Measurements from ENCODE around the gene LMCD1.

The LMCD1 gene

DNA sequence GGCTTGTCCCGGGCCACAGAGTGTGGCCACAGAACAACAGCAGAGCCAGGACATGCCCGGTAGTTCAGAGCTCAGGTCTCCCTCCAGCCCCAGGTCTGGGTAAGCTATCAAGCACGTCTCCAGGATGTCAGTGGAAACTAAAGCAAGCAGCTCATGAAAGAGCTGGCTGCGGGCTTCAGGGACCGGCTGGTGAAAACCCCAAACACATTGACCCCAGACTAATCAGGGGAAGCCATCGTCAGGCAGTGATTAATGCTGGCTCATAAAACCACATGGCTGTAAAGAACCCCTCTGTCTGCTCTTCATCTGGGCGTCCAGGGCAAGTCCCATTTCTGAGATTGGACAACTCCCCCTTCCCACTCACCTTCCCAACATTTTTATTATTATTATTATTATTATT lies 37.8 kb downstream of the LMCD1 start:
- DNase-seq = no peak

DNA sequence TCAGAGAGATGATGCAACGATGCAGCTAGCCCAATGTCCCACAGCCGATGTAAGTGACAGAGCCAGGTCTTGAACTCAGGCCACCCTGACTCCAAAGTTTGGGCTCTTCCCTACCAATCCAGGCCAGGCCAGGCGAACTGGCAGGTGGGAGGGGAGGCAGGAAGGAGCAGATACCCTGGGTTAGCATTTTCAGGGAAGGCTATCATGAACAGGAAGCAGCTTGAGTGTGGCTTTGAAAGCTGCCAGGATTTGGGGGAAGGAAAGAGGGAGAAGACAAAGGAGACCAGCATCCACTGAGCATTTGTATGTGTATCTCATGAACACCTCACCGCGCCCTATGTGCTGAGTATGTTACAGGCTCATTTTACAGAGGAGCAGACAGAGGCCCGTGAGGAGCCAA lies 38.8 kb downstream of the LMCD1 start:
- no peak for DNase-seq

DNA sequence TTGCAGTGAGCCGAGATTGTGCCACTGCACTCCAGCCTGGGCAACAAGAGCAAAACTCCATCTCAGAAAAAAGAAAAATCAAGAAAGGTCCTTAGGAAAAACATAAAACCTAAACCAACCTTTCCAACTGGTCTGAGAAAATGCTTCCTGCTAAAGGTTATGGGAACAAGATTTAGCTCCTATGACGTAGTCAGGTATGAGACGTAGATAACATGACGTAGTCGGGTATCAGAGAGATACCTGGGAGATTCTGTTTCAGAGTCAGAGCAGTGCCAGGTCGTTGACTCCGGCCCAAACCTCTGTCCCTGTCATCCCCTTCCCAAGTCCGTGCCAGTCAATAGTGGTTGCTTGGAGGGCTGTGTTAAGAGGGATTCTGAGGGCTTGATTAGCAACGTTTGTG lies 39.9 kb downstream of the LMCD1 start:
- DNase-seq = no peak

DNA sequence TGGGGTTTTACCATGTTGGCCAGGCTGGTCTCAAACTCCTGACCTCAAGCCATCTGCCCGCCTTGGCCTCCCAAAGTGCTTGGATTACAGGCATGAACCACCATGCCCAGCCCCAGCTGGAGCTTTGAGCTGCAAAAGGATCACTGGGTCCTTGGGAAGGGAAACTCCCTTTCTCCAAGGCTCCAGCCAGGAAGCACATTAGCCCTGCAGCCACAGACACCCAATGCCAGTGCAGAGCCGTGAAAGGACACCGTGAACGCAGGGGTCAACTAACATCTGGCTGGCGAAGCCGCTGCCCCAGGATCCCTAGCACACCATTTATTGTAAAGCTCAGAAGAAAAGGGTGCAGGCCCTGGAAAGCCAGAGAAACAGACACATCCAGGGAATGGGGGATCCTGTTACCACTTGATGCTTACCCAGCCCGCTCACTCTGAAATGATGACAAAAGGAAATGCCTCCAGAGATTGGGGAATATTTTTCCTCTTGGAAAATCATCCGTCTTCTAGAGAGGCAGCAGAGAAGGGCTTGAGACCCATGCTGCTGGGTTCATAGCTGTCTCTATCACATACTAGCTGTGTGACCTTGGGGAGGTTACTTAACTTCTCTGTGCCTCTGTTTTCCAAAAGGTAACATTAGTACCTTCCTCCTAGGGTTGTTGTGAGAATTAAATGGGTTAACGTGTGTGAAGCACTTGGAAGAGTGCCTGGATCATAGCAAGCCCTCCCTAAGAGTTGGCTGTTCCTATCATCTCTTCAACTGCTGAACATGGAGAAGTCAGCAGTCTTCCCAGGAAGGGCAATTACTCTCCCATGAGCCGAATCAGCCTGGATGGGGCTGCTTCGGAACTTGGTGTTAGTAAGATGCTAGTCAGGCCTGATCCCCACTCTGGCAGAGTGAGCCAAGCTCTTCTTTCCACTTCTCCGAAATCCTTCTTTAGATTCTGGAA lies 40.8 kb downstream of the LMCD1 start:
- no peak for DNase-seq

DNA sequence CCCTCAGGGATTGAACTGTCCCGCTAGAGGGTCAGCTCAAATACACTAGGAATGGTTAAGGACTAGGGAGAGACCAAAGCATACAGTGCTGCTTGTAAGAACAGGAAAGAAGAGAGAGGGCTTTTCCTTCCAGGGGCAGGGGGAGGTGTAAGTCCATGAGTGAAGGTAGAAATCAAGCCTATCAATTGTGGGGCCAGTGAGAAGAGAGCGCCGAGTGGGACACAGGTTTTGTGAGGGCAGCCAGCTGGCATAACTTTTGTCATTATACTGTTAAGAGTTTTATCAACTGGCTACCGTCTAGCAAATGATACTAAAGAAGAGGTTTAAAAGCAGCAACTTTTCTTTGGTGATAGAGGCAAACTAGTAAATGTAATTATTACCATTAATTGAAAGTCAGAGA lies 45.0 kb downstream of the LMCD1 start:
- no peak for DNase-seq

DNA sequence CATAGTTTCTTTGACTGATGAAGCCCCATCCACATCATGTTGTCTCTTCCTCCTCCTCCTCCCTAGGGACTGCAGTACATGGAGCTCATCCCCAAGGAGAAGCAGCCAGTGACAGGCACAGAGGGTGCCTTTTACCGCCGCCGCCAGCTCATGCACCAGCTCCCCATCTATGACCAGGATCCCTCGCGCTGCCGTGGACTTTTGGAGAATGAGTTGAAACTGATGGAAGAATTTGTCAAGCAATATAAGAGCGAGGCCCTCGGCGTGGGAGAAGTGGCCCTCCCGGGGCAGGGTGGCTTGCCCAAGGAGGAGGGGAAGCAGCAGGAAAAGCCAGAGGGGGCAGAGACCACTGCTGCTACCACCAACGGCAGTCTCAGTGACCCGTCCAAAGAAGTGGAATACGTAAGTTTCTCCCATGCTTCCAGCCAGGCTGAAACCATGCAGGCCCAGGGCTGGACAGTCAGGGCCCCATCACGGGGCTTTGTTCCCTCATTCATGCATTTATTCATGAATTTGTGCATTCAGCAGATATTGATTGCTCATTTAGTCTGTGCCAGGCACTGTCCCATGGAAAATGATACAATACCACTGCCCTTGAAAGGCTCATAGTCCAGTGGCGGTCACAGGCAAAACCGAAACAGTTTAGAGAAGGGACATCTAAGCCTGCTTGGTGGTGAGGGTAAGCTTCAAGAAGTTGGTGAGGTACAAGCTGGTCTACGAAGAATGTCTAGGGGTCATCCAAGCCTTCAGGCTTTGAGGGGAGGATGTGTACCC lies 47.1 kb downstream of the LMCD1 start:
- no peak for DNase-seq

DNA sequence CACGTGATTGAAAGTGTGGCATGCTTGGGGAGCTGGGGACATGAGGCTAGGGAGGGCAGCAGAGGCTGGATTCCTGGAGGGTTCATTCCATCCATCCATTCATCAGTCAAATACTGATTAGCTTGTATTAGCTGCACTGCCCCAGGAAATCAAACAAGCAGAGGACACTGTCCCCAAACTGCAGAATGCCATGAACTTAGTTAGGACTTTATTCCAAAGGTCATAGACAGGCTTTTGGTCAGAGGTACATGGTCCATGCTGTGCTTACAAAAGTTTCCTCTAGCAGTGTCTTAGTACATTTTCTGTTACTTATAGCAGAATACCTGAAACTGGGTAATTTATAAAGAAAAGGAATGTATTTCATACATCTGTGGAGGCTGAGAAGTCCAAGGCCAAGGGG lies 47.7 kb downstream of the LMCD1 start:
- no peak for DNase-seq

DNA sequence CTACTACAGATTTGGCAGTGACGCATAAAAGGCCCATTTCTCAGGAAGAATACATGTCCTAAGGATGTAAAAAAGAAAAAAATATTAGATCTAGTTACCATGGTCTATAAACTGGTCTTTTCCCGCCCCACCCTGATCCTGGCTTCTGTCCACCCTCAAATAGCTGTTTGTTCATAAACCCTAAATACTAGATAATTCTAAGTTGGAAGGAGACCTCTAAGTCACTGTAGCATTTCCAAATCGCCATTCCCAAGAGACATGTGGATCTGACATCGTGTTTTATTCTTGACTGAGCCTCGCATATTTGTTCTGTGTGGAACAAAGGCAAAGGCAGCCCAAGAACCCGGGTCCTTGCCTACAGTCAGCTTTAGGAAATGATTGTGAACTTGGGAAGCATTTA lies 49.0 kb downstream of the LMCD1 start:
- DNase-seq = no peak

DNA sequence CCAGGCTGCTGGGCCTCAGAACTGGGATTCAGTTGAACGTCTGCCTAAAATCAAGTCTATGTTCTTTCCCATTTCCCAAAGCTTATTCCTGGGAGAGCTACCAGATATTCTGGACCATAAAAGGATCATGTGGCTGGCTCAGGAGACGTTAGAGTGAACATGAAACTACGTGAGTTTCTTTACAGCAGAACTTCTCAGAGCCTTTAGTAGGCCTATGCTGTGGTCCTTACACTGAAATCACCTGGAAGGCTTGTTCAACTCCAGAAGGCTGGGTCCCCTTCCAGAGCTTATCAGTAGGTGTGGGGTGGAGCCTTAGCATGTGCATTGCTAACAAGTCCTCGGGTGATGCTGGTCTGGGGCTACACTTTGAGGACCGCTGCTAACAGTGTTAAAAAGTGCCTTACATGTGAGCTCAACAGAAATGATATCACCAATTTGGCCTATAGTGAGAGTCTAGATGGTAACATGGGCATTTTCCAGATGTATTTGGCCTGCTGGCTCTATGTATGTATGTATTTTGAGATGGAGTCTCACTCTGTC lies 50.7 kb downstream of the LMCD1 start:
- DNase-seq = no peak

DNA sequence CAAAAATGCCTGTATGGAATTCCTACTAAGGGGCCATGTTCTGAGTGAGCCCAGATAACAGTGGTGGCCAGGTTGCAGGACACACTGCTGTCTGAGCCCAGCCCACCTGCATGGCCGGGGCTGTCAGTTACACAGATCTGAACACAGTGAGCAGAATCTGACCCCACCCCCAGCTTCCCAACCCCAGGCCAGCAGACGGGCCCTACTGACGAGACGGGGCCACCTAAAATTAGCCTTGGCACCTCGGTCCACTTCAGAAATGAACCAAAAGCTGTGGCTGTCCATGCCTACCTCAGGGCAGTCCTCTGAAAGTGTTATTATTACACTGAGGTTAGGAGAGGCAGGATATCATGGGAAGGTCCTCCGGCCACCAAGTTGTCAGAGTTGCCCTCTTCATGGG lies 51.8 kb downstream of the LMCD1 start:
- no peak for DNase-seq

DNA sequence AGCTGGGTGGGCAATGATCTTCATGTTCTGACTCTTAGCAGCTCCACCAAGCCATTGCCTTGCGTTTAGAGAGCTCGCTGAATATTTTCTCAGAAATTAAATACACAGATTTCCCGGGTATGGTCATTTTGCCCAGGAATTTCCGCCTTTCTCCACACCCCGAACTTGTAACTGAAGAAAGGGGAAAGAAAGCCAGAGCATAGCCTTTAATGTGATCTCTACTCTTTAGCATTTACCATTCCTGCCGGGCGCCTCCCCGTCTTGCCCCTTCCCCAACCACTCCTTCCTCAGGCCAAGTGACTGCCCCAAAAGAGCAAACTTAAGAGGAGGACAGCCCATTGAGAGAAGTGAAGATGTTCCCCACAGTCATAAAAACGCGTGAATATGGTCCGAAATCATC lies 53.1 kb downstream of the LMCD1 start:
- no peak for DNase-seq

DNA sequence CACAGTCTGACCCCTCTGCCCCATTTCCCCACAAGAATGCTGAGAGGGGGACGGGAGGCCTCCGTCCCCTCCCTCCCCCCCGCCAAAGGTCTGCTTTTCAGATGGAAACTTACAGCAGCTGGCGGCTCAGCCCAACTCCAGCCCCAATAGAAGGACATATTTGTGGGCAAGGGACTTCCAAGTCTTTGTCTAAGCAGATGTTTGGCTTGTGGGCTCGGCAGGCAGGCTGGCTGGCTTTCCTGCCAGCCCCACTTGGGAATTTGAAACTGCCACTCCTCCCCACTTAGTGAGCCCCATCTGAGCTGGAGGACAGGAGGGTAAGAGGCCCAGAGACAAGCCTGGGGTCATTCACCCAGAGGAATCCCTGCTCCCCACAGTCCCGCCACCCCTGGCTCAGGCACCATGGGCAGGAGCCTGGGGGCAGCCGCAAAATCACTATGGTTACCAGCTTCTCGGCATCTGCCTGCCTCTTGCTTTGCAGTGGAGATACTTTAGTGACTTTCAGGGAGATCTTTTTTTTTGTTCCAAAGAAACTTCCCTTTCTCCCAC lies 53.6 kb downstream of the LMCD1 start:
- DNase-seq = no peak

DNA sequence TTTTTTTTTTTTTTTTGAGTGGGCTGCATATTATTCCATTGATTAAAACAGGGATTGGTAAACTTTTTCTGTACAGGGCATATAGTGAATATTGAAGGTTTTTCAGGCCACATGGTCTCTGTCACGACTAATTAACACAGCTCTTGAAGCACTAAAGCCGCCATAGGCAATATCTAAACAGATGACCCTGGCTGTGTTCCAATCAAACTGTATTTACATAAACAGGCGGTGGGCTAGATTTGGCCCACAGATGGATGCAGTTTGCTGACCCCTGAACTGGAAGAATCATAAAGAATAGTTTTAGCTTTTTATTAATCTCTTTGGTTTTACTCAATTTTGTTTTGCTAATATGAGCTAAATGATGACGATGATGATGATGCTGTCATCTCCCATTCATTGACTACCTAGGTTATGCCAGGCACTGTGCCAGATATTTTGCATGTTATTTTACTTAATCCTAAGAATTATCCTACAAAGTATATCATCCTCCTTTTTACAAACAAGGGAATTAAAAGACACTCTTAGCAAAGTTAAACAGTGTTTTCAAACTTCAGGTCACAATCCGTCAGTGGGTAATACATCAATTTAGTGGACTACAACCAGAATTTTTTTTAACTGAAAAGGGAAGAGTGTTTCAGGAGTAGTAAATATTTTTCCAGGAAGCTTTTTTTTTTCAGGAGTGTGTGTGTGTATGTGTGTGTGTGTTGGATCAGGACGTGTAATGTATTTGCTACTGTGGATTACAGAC lies 54.3 kb downstream of the LMCD1 start:
- DNase-seq = no peak

DNA sequence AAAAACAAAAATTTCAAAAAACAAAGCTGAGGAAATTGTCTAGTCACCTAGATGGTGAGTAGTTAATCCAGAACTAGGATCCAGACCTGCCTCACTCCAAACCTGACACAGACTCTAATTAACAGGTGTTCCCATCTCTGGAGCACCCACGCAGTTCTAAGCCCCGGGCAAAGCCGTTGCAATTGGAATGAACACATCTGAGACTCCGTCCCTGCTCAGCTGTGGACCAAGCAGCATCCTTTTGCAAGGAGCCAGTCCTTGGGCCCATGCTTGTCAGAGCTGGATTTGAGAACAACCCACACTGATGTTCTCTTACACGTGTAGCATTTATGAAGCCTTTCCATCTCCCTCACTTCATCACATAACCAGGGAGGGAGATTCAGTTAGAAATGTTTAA lies 54.8 kb downstream of the LMCD1 start:
- DNase-seq = no peak

DNA sequence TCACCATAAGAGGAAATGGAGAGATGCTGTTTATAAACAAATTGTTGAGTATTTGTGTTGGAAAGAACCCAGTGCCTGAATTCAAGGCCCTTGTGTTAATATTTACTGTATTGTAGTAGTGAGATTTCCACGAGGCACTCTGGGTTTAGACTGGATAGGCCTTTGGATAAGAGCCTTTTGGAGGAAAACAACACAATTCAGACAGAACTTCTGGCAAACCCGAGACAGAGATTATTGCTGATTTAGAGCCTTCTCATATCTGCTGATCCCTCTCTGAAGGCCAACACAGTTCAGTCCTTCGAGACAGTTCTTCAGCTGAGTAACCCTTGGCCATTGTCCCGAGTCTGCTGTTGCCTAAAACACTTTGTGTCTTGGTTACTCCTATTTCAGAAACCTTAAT lies 55.7 kb downstream of the LMCD1 start:
- DNase-seq = no peak

DNA sequence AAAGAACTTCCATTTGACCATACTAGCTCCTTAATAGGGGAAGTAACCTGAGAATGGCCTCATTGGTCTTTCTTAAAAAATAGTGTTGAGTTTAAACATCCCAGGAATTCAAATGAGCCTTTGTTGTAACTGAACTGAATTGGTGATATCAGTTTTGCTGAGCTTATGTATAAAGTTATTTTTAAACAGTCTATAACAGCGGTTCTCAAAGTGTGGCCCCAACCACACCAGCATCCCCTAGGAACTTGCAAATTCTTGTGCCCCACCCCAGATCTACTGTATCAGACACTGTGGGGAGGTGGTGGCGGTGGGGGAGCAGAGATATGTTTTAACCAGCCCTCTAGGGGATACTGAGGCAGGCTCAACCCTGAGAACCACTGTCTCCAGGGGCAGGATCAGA lies 57.0 kb downstream of the LMCD1 start:
- DNase-seq = no peak

DNA sequence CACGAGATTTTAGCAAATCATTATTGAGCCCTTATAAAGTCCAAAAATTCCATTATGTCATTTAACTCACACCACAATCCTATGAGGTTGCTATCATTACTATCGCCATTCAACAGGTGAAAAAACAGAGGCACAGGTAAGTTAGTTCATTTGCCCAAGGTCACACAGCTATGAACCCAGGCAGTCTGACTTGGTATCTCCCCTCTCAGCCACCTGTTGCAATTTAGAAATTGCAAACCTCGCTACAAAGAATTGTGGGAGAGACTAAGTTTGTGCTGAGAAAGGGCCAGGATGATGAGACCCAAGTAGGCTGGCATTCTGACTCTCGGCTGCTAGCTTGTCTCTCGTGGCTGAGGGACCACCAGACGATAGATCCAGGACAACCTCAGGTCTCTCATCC lies 57.7 kb downstream of the LMCD1 start:
- DNase-seq = no peak

DNA sequence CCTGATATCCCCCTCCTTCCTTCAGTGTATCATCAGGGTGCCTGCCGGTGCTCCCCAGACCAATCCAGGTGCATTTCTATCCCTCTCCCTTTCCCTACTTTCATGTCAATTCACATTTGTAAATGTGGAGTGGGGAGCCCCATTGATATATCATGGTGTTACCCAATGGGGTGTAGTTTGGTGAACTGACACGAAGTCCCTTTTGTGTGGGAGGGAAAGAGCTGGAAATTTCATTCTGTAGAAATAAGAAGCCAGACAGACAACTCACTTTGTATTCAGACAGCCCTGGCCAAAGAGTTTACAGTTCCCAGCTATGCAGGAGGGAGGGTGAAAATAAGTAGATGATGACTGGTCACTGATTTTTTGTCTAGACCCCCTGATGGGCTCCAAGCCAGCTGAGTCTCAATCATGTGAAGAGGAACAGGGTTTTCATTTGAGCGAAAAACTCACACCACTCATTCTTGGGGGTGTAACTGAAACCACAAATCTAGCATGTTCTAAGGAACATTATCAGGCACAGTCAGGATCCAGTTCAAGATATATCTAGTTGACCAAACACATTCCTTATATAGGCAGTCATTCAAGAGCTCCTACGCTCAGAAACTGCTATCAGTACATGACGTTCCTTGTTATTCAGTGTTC lies 58.9 kb downstream of the LMCD1 start:
- DNase-seq = no peak

DNA sequence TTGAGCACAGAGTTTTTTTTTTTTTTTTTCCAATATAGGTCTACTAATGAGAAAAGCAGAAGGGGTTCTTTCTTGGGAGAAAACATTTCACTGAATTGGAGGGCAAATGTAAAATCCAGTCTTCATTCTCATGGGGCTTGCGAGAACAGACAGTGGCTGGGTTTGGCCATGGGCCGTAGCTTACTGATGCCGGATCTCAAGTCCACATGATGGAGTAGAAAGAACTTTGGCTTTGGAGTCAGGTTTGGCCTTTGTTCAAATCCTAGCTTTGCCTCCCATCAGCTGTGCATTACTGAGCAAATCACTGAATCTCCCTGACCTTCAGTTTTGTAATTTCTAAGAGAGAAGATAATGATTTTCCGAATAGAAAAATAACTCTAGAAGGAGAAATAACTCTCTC lies 59.7 kb downstream of the LMCD1 start:
- DNase-seq = no peak

DNA sequence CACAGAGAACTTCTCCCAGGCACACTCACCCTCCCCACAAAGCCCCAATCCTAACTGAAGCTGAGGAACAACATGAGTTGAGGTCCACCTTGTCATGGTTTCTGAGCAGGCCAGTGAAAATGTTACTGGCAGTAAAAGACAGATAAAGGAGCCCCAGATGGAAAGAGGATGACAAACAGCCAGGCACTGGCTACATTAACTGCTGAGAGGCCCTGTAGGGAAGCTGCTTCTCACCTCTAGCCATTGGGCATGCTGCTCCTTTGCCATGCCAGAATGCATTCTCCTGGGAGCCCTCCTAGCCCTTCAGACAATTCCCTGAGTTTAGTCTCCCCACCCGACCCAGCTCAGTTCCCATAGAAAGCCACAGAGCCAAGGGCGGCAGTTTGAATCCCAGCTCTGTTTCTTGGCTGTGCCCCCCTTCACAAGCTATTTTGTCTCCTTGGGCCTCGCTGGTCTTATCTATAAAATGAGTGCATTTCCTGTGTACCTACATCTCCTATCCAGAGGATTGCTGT lies 60.5 kb downstream of the LMCD1 start:
- DNase-seq = no peak

DNA sequence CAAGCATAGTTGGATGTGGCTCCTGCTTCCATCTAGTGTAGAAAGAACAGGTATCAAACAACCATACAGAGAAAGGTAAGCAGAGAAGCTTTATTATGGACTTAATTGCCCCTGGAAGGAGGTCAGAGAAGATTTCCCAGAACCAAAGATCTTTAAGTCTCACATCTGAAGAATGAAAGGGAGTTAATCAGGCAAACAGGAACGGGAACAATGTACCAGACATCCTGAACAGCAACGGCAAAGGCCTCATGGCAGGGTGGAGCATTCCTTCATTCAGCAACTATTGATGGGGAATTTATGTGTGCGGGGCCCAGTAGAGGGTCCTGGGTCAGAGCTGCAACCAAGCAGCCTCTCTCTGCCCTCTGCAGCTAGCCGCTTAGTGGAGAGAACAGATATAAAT lies 61.5 kb downstream of the LMCD1 start:
- DNase-seq = no peak

DNA sequence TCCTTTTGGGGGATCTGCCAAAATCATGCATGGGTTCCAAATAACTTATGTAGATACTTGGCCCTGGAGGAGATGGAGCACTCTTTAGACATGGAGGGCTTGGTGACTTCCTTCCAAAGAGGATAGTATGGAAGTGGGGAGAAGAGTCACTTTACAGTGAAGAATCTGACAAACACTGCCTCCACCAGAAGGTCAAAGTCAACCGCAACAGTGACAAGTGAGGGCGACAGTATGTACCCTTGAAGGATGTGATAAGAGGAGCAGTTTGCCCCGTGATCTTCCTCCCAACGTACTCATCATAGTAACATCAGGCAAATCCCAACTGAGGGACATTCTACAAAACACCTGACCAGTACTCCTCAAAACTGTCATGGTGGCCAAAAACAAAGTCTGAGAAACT lies 62.0 kb downstream of the LMCD1 start:
- DNase-seq = no peak

Measured in suppressor macrophage treated with lipopolysaccharide for 4 hours (primary cell).